GM12892 (cell line): Measurements from ENCODE around the gene NFIC.
"Not testable (repeated sequence)": the region's sequence is repeated elsewhere in the genome, so short reads cannot be mapped to it uniquely, and the experiment has no call there.

Experiments used
- DNase-seq: peaks from one replicate; pipeline ENCODE4 v3.0.0; 2011; ENCODE audit not compliant: insufficient read length
- FAIRE-seq: peaks from 2 replicates; lab custom pipeline; 2011; peaks lifted over from hg19 to GRCh38; lab: Jason Lieb, UNC
- POLR2A ChIP-seq: IDR thresholded peaks from 2 replicates; pipeline ENCODE4 v1.6.1; 2011; ENCODE audit warnings: low read depth, low read length, control low read depth
- POLR2AphosphoS5 ChIP-seq: IDR thresholded peaks from 2 replicates; pipeline ENCODE4 v1.6.1; 2011; ENCODE audit warnings: low read depth, low read length, control low read depth
- TAF1 ChIP-seq: IDR thresholded peaks from 2 replicates; pipeline ENCODE4 v1.6.1; 2011; ENCODE audit warnings: low read depth, mild to moderate bottlenecking, control low read depth, low read length, borderline replicate concordance

Gene NFIC

GRCh38 chr19:3325451-3325850 is 40.9 kb upstream of the NFIC start:
- FAIRE-seq (no peak), DNase-seq (no peak)
- no peak for TF ChIP-seq POLR2AphosphoS5
- no peak for TF ChIP-seq TAF1
- TF ChIP-seq POLR2A: no peak

GRCh38 chr19:3328743-3329142 is 37.6 kb upstream of the NFIC start:
- no peak for DNase-seq
- TF ChIP-seq POLR2A (no peak), POLR2AphosphoS5 (no peak), TAF1 (no peak)
- FAIRE-seq: no peak

- no peak for DNase-seq
- FAIRE-seq: no peak
- TF ChIP-seq POLR2A (no peak), POLR2AphosphoS5 (no peak), TAF1 (no peak)
Measured at GRCh38 chr19:3330047-3330446, 36.3 kb upstream of the NFIC start.

GRCh38 chr19:3332232-3332631 is 34.2 kb upstream of the NFIC start:
- not testable (repeated sequence) for FAIRE-seq

GRCh38 chr19:3333020-3333583 is 33.3 kb upstream of the NFIC start:
- FAIRE-seq (no peak), DNase-seq (no peak)

More at GRCh38 chr19:3332232-3332631, 34.2 kb upstream of the NFIC start:
- not testable (repeated sequence) for DNase-seq

GRCh38 chr19:3333662-3334061 is 32.7 kb upstream of the NFIC start:
- TF ChIP-seq POLR2AphosphoS5 (no peak), TAF1 (no peak), POLR2A (no peak)
- FAIRE-seq (no peak), DNase-seq (no peak)

More at GRCh38 chr19:3333020-3333583, 33.3 kb upstream of the NFIC start:
- no peak for TF ChIP-seq TAF1
- TF ChIP-seq POLR2AphosphoS5: no peak
- TF ChIP-seq POLR2A: no peak

GRCh38 chr19:3334749-3335430 is 31.5 kb upstream of the NFIC start:
- DNase-seq: peak; percentile 10

GRCh38 chr19:3335431-3336350 is 30.7 kb upstream of the NFIC start:
- no peak for FAIRE-seq
- no peak for DNase-seq
- TF ChIP-seq POLR2A (no peak), POLR2AphosphoS5 (no peak), TAF1 (no peak)

More at GRCh38 chr19:3334749-3335430, 31.5 kb upstream of the NFIC start:
- FAIRE-seq: not testable (repeated sequence)

GRCh38 chr19:3336351-3336679 is 30.1 kb upstream of the NFIC start:
- FAIRE-seq (no peak), DNase-seq (no peak)
- TF ChIP-seq POLR2A (no peak), TAF1 (no peak), POLR2AphosphoS5 (no peak)

GRCh38 chr19:3336680-3337523 is 29.5 kb upstream of the NFIC start:
- FAIRE-seq (no peak), DNase-seq (no peak)
- no peak for TF ChIP-seq POLR2A

GRCh38 chr19:3338541-3339181 is 27.7 kb upstream of the NFIC start:
- DNase-seq: peak; percentile 6
- no peak for FAIRE-seq
- no peak for TF ChIP-seq TAF1
- no peak for TF ChIP-seq POLR2A
- no peak for TF ChIP-seq POLR2AphosphoS5
